GM15510 (cell line): ENCODE measurements around the gene ZBTB8B.

Experiments used
- POLR2A ChIP-seq: IDR thresholded peaks from 3 replicates; pipeline ENCODE4 v1.6.1; 2011; ENCODE audit warnings: borderline replicate concordance; ENCODE audit not compliant: insufficient read length; ENCODE audit errors: extremely low read depth

The ZBTB8B gene

GRCh38 chr1:32501865-32502264 lies 37.0 kb downstream of the ZBTB8B start:
- TF ChIP-seq POLR2A = no peak

DNA sequence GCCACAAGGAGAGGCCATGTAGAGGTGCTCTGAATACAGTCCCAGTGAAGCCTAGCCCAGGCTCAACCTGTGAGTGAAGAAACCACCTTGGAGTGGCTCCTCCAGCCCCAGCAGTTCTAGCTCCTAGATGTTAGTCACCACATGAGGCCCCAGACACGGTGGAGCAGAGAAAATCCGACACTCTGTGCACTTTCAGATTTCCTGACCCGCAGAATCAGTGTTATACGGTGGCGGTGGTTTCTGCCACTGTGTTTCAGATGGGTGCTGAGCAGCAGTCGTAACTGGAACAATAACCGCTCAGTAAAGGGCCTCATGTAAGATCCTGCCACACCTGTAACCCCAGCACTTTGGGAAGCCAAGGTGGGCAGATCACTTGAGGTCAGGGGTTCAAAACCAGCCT lies 38.3 kb downstream of the ZBTB8B start:
- no peak for TF ChIP-seq POLR2A

- no peak for TF ChIP-seq POLR2A
Measured at GRCh38 chr1:32507021-32507420, 42.1 kb downstream of the ZBTB8B start.

DNA sequence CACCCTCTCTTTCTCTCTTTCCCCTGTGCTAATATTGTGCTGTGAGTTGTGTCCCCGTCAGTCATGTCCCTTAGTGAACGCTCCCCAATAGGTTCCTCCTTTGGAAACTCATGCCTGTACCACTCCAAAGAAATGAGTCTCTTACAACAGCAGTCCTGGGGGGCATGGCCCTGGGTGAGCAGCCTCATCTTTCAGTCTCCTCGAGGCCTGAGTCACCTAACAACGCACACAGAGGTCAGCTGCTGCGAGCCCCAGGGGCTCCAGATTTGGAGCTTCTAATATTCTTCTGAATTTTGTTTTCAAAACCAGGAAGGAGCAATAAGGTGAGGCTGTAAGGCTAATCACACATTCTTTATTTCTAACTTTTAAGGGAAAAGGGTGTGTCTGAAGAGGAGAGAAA lies 43.9 kb downstream of the ZBTB8B start:
- TF ChIP-seq POLR2A = no peak

DNA sequence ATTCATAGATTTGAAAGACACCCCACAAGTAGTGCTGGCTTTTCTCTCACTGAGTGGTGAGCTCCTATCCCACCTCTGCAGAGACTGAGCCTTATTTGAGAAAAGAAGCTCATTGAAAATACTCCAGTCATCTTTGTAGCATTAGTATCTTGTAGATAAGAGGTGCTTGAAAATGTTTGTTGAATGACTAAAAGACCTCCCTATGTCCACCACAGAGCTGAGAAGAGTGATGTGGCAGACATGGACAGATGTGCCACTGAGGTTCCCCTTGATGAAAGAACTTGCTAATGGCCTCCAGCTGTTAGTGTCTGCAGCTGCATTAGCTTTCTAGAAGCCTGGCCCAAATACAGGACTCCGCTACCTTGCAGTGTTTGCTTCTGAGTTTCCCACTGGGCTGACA lies 45.1 kb downstream of the ZBTB8B start:
- TF ChIP-seq POLR2A = no peak
